ENCODE data around the gene PLCD4. TPM values are rescaled to one million over a fixed set of nuclear protein-coding genes. Genes with fewer than 3 reads are reported as not detected.

PLCD4 gene
- total and polyA plus RNA-seq, 7 donors, result 0.64 to 42.4 (median 25.0) TPM; not detected in 2

GRCh38 chr2:218605432-218605831, 2.3 kb upstream of the PLCD4 start:
- 74 to 77% methylated on average over 2 of the region's 2 CpGs for WGBS, 2 donors
- Histone ChIP-seq H3K9me3 (no peaks in the 10 kb centered on the region), H3K4me3 (no peak overlapping the region), H3K27ac (peak overlapping the region in 3 of 4 donors; percentile 49 to 67 (median 55)), H3K4me1 (peaks cover 0 to 41% (median 16%) of the 10 kb centered on the region in 4 donors), H3K27me3 (no peaks in the 10 kb centered on the region), H3K36me3 (no peaks in the 10 kb centered on the region)
- intact Hi-C loops (cut with DNase I), result loop anchor here (5.0 kb wide), 1 partner anchor 33 kb away; no protein-coding TSS in a partner anchor
- DNase-seq, result no peak
- TF ChIP-seq EP300 (IDR thresholded peaks at IDR 0.05) (no peak), POLR2AphosphoS5 (IDR thresholded peaks at IDR 0.05) (no peak), CTCF (IDR thresholded peaks at IDR 0.05) (no peak), POLR2A (IDR thresholded peaks at IDR 0.05) (no peak)

- H3K4me1 ChIP-seq, result peaks cover 0 to 18% (median 16%) of the 10 kb centered on the region in 4 donors
- H3K27me3 ChIP-seq, result no peaks in the 10 kb centered on the region
- peaks cover 0 to under 1% (median 0%) of the 10 kb centered on the region in 4 donors for H3K36me3 ChIP-seq
- intact Hi-C loops (cut with DNase I), result loop anchor here (5.0 kb wide), 1 partner anchor 49 kb away; the partner anchor contains the start of genes CNOT9 and USP37
- TF ChIP-seq EP300 (IDR thresholded peaks at IDR 0.05) (peak; percentile 31 to 76 (median 54)), POLR2AphosphoS5 (IDR thresholded peaks at IDR 0.05) (peak; percentile 40 to 61 (median 54)), CTCF (IDR thresholded peaks at IDR 0.05) (no peak), POLR2A (IDR thresholded peaks at IDR 0.05) (no peak)
- H3K4me3 ChIP-seq, result no peak overlapping the region
- peak overlapping the region; percentile 76 to 83 (median 80) for H3K27ac ChIP-seq
- H3K9me3 ChIP-seq, result no peaks in the 10 kb centered on the region
- DNase-seq, result peak; percentile 91
- 31 to 65% methylated on average over 6 of the region's 6 CpGs for WGBS, 2 donors
Observed at GRCh38 chr2:218615868-218616315, 8.2 kb downstream of the PLCD4 start.

- H3K4me1 ChIP-seq, result peaks cover 0 to 28% (median 23%) of the 10 kb centered on the region in 4 donors
- 94% methylated on average over 9 of the region's 9 CpGs for WGBS, 2 donors
- H3K36me3 ChIP-seq, result peaks cover 0 to 13% (median 7%) of the 10 kb centered on the region in 4 donors
- H3K9me3 ChIP-seq, result no peaks in the 10 kb centered on the region
- H3K27ac ChIP-seq, result no peak overlapping the region
- no peak for DNase-seq
- H3K4me3 ChIP-seq, result no peak overlapping the region
- TF ChIP-seq POLR2A (IDR thresholded peaks at IDR 0.05), result no peak
- TF ChIP-seq EP300 (IDR thresholded peaks at IDR 0.05), result no peak
- TF ChIP-seq POLR2AphosphoS5 (IDR thresholded peaks at IDR 0.05), result no peak
- TF ChIP-seq CTCF (IDR thresholded peaks at IDR 0.05), result no peak
- intact Hi-C loops (cut with DNase I), result loop anchor here (5.0 kb wide), 1 partner anchor 51 kb away; the partner anchor contains the start of genes CNOT9 and USP37
- no peaks in the 10 kb centered on the region for H3K27me3 ChIP-seq
Observed at GRCh38 chr2:218618102-218618860, 10.6 kb downstream of the PLCD4 start.

DNA sequence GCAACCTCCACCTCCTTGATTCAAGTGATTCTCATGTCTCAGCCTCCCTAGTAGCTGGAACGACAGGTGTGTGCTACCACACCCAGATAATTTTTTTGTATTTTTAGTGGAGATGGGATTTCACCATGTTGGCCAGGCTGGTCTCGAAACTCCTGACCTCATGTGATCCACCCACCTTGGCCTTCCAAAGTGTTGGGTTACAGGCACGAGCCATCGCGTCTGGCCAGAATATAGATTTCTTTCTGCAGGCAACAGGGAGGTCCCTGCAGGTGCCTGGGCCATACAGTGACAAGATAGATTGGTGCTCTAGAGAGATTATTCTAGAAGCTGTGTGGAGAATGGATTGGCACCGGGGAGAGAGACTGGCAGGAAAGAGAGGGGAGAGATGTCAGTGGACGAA, 13.3 kb downstream of the PLCD4 start:
- intact Hi-C loops (cut with DNase I), result no loop called here
- no peaks in the 10 kb centered on the region for H3K27me3 ChIP-seq
- TF ChIP-seq EP300 (IDR thresholded peaks at IDR 0.05), result no peak
- no peak for TF ChIP-seq POLR2A (IDR thresholded peaks at IDR 0.05)
- no peak for TF ChIP-seq POLR2AphosphoS5 (IDR thresholded peaks at IDR 0.05)
- no peak for TF ChIP-seq CTCF (IDR thresholded peaks at IDR 0.05)
- H3K27ac ChIP-seq, result no peak overlapping the region
- no peak overlapping the region for H3K4me3 ChIP-seq
- peaks cover 0 to 20% (median 13%) of the 10 kb centered on the region in 4 donors for H3K4me1 ChIP-seq
- no peak for DNase-seq
- 79 to 82% methylated on average over 7 of the region's 7 CpGs for WGBS, 2 donors
- peaks cover 0 to 27% (median 7%) of the 10 kb centered on the region in 4 donors for H3K36me3 ChIP-seq
- no peaks in the 10 kb centered on the region for H3K9me3 ChIP-seq
